ENCODE results near the gene FOXP1. TPM values are rescaled to one million over a fixed set of nuclear protein-coding genes. Genes with fewer than 3 reads are reported as not detected.

FOXP1 gene
- total RNA-seq, 2 donors from 2014 or later = 41.7 to 94.3 TPM

GRCh38 chr3:71244826-71245488 is 338.6 kb downstream of the FOXP1 start:
- Mint-ChIP-seq H3K27ac (peak overlapping the region; percentile 12), H3K4me3 (peak overlapping the region; percentile 25), H3K4me1 (peaks cover 70% of the 10 kb centered on the region), H3K27me3 (ENCODE audit: insufficient read depth) (no peaks in the 10 kb centered on the region), H3K36me3 (ENCODE audit: low read depth) (peaks cover 3% of the 10 kb centered on the region), H3K9me3 (no peaks in the 10 kb centered on the region)
- peak overlapping the region; percentile 72 for H3K4me3 ChIP-seq (ENCODE audit: low read length)
- no peak for TF ChIP-seq CTCF (conservative IDR thresholded peaks at IDR 0.05)
- 0 to 19% methylated on average over 1 to 8 of the region's 8 CpGs for WGBS, 2 experiments (ENCODE audit: insufficient coverage in 1 of 2, insufficient read length in 1 of 2)
- H3K9ac ChIP-seq (ENCODE audit: extremely low read depth, low read length, poor library complexity, severe bottlenecking) = no peak overlapping the region
- peaks cover 21% of the 10 kb centered on the region for H3K4me1 ChIP-seq (ENCODE audit: control insufficient read depth, insufficient read depth, low read length)
- H3K27ac ChIP-seq (ENCODE audit: low read depth, low read length) = peak overlapping the region; percentile 52
- DNase-seq = no peak
- no peaks in the 10 kb centered on the region for H3K36me3 ChIP-seq (ENCODE audit: control insufficient read depth, insufficient read depth, low read length)
- H3K27me3 ChIP-seq (ENCODE audit: control insufficient read depth, insufficient read depth, low read length, poor library complexity, severe bottlenecking) = no peaks in the 10 kb centered on the region
- no peaks in the 10 kb centered on the region for H3K9me3 ChIP-seq (ENCODE audit: control insufficient read depth, low read length)

- Mint-ChIP-seq H3K9me3 (no peaks in the 10 kb centered on the region), H3K27ac (peak overlapping the region; percentile 12), H3K4me1 (peaks cover 67% of the 10 kb centered on the region), H3K36me3 (ENCODE audit: low read depth) (peaks cover 3% of the 10 kb centered on the region), H3K27me3 (ENCODE audit: insufficient read depth) (no peaks in the 10 kb centered on the region), H3K4me3 (peak overlapping the region; percentile 25)
- no peaks in the 10 kb centered on the region for H3K27me3 ChIP-seq (ENCODE audit: control insufficient read depth, insufficient read depth, low read length, poor library complexity, severe bottlenecking)
- no peaks in the 10 kb centered on the region for H3K36me3 ChIP-seq (ENCODE audit: control insufficient read depth, insufficient read depth, low read length)
- DNase-seq = no peak
- TF ChIP-seq CTCF (conservative IDR thresholded peaks at IDR 0.05) = no peak
- H3K27ac ChIP-seq (ENCODE audit: low read depth, low read length) = no peak overlapping the region
- no peak overlapping the region for H3K9ac ChIP-seq (ENCODE audit: extremely low read depth, low read length, poor library complexity, severe bottlenecking)
- 64 to 71% methylated on average over 7 to 9 of the region's 9 CpGs for WGBS, 2 experiments (ENCODE audit: insufficient coverage in 1 of 2, insufficient read length in 1 of 2)
- no peaks in the 10 kb centered on the region for H3K9me3 ChIP-seq (ENCODE audit: control insufficient read depth, low read length)
- peak overlapping the region; percentile 72 for H3K4me3 ChIP-seq (ENCODE audit: low read length)
- H3K4me1 ChIP-seq (ENCODE audit: control insufficient read depth, insufficient read depth, low read length) = peaks cover 21% of the 10 kb centered on the region
These were observed 339.2 kb downstream of the FOXP1 start for GRCh38 chr3:71244153-71244825.

DNA sequence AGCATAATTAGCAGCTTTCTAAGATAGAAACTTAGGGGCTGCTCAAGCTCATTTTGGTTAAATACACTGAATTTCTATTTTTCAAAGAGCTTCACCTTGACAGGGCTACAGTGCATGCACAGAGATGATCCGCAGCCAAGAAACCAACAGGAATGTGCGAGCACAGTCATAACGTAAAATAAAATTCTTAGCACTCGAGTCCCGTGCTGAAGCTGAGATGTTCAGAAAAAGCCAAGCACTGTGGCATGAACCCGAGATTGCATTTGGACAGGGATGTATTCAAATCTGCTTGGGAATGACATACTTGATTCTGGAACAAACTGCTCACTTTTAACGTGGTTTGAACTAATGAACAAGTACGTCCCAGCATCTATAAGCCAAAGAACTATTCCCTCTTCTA is 340.3 kb downstream of the FOXP1 start:
- H3K36me3 ChIP-seq (ENCODE audit: control insufficient read depth, insufficient read depth, low read length) = no peaks in the 10 kb centered on the region
- peaks cover 4% of the 10 kb centered on the region for H3K36me3 Mint-ChIP-seq (ENCODE audit: low read depth)
- no peak overlapping the region for H3K4me3 Mint-ChIP-seq
- peak overlapping the region; percentile 32 for H3K27ac Mint-ChIP-seq
- no peak for DNase-seq
- H3K4me1 ChIP-seq (ENCODE audit: control insufficient read depth, insufficient read depth, low read length) = peaks cover 24% of the 10 kb centered on the region
- peaks cover 65% of the 10 kb centered on the region for H3K4me1 Mint-ChIP-seq
- H3K9me3 Mint-ChIP-seq = peaks cover 1% of the 10 kb centered on the region
- no peaks in the 10 kb centered on the region for H3K9me3 ChIP-seq (ENCODE audit: control insufficient read depth, low read length)
- H3K27me3 ChIP-seq (ENCODE audit: control insufficient read depth, insufficient read depth, low read length, poor library complexity, severe bottlenecking) = no peaks in the 10 kb centered on the region
- H3K27ac ChIP-seq (ENCODE audit: low read depth, low read length) = no peak overlapping the region
- TF ChIP-seq CTCF (conservative IDR thresholded peaks at IDR 0.05) = no peak
- H3K4me3 ChIP-seq (ENCODE audit: low read length) = peak overlapping the region; percentile 72
- no peak overlapping the region for H3K9ac ChIP-seq (ENCODE audit: extremely low read depth, low read length, poor library complexity, severe bottlenecking)
- no peaks in the 10 kb centered on the region for H3K27me3 Mint-ChIP-seq (ENCODE audit: insufficient read depth)
- 85 to 93% methylated on average over 8 of the region's 8 CpGs for WGBS, 2 experiments (ENCODE audit: insufficient coverage in 1 of 2, insufficient read length in 1 of 2)
